HCT116 (cell line): Measurements from ENCODE around the gene SAMD4A. TPM values are rescaled to one million over a fixed set of nuclear protein-coding genes. Genes with fewer than 3 reads are reported as not detected.

Source experiments
- ATAC-seq: fragments of 200-7000 bp; cut with Tn5 transposase; 2 replicates; pipeline ENCODE4 v1.9.1; 2020; ENCODE audit warnings: mild to moderate bottlenecking, moderate library complexity
- BruUV-seq: library from RNA; stranded (reverse); fragments of 400-500 nt; replicated peaks from 2 replicates; lab custom pipeline; 2021; lab: Mats Ljungman, UMichigan
- CTCF ChIA-PET: fragments of 300-600 bp; sonication (Branson Sonifier 250); formaldehyde crosslinking; loops from one replicate; lab custom pipeline; 2021; ENCODE audit warnings: antibody characterized with exemption; lab: Charles Lee
- POLR2A ChIA-PET: fragments of 300-600, 350-600 bp; sonication (Branson Sonifier 250); formaldehyde crosslinking; loops from one replicate; lab custom pipeline; 2021; ENCODE audit warnings: antibody characterized with exemption; lab: Charles Lee
- RAD21 ChIA-PET, 2 experiments: fragments of 300-600 bp; sonication (Branson Sonifier 250); formaldehyde crosslinking; loops; one replicate each; lab custom pipeline; 2023; ENCODE audit warnings: low total read pairs in 2 of 2; ENCODE audit not compliant: uncharacterized antibody in 2 of 2, unreplicated experiment in 2 of 2, low non-redundant PET in 1 of 2; lab: Charles Lee
- DNase-seq: peaks from one replicate; pipeline ENCODE4 v3.0.0-alpha.2; 2010; ENCODE audit warnings: low read depth, low spot score
- H2AFZ ChIP-seq: fragments of 200-600 bp; shearing (Covaris generic), sonication (generic); 2 replicates; pipeline ENCODE4 v1.6.1; 2017; ENCODE audit warnings: low read depth, mixed run types, mixed read lengths, antibody characterized with exemption, low read length; ENCODE audit not compliant: poor library complexity, severe bottlenecking
- H3K27ac ChIP-seq: 2 replicates; pipeline ENCODE4 v1.5.1; 2012; ENCODE audit warnings: low read depth, low read length
- H3K27me3 ChIP-seq: fragments of 200-600 bp; sonication (generic); 2 replicates; pipeline ENCODE4 v1.6.1; 2016; ENCODE audit warnings: mixed run types, low read length, mixed read lengths; ENCODE audit not compliant: insufficient read depth
- H3K36me3 ChIP-seq, 2 experiments: fragments of 200-500 bp in 1 of 2; fragments of 200-600 bp in 1 of 2; sonication (Bioruptor generic) in 1 of 2; sonication (generic) in 1 of 2; 2 replicates each; pipeline versions ENCODE4 v1.5.1 to v1.6.1; 2014 to 2016; ENCODE audit warnings: low read length in 2 of 2, inconsistent platforms in 1 of 2, mixed read lengths in 1 of 2, mixed run types in 1 of 2; ENCODE audit not compliant: insufficient read depth in 2 of 2, control insufficient read depth in 1 of 2
- H3K4me1 ChIP-seq, 2 experiments: fragments of 200-600 bp in 1 of 2; sonication (generic) in 1 of 2; 2 replicates each; pipeline versions ENCODE4 v1.5.1 to v1.6.1; 2012 to 2017; ENCODE audit warnings: low read length in 2 of 2, inconsistent platforms in 1 of 2, mild to moderate bottlenecking in 1 of 2, mixed read lengths in 1 of 2, mixed run types in 1 of 2, moderate library complexity in 1 of 2; ENCODE audit not compliant: insufficient read depth in 2 of 2, control insufficient read depth in 1 of 2
- H3K4me2 ChIP-seq: fragments of 200-600 bp; sonication (generic); 2 replicates; pipeline ENCODE4 v1.6.1; 2017; ENCODE audit warnings: mixed run types, low read length, mixed read lengths
- H3K4me3 ChIP-seq, 2 experiments: fragments of 200-600 bp in 1 of 2; sonication (generic) in 1 of 2; replicated peaks in 1 of 2; 2 replicates each; pipeline ENCODE4 v1.5.1; 2011 to 2016; ENCODE audit warnings: low read length in 2 of 2, control low read depth in 1 of 2, low read depth in 1 of 2, mild to moderate bottlenecking in 1 of 2, mixed read lengths in 1 of 2, mixed run types in 1 of 2
- H3K79me2 ChIP-seq: fragments of 200-600 bp; sonication (generic); 2 replicates; pipeline ENCODE4 v1.6.1; 2017; ENCODE audit warnings: mild to moderate bottlenecking, mixed run types, low read length, moderate library complexity, mixed read lengths; ENCODE audit not compliant: insufficient read depth
- H3K9ac ChIP-seq: fragments of 200-600 bp; sonication (generic); 2 replicates; pipeline ENCODE4 v1.6.1; 2016; ENCODE audit warnings: low read length, mixed read lengths
- H3K9me2 ChIP-seq: fragments of 200-600 bp; sonication (generic), shearing (Covaris generic); 2 replicates; pipeline ENCODE4 v1.6.1; 2017; ENCODE audit warnings: mixed run types, mild to moderate bottlenecking, moderate library complexity; ENCODE audit not compliant: insufficient read depth
- H3K9me3 ChIP-seq, 2 experiments: fragments of 200-500 bp in 1 of 2; fragments of 200-600 bp in 1 of 2; sonication (Bioruptor generic) in 1 of 2; sonication (generic) in 1 of 2; 2 replicates each; pipeline ENCODE4 v1.6.1; 2014 to 2017; ENCODE audit warnings: low read length in 2 of 2, mixed read lengths in 2 of 2, inconsistent platforms in 1 of 2, low read depth in 1 of 2, mild to moderate bottlenecking in 1 of 2, mixed run types in 1 of 2, moderate library complexity in 1 of 2; ENCODE audit not compliant: control insufficient read depth in 1 of 2, insufficient read depth in 1 of 2
- H4K20me1 ChIP-seq: fragments of 200-600 bp; sonication (generic), shearing (Covaris generic); 2 replicates; pipeline ENCODE4 v1.6.1; 2017; ENCODE audit warnings: mixed run types, mild to moderate bottlenecking, moderate library complexity; ENCODE audit not compliant: insufficient read depth
- ATF3 ChIP-seq: IDR thresholded peaks from 2 replicates; pipeline ENCODE4 v1.6.1; 2012
- EGR1 ChIP-seq: IDR thresholded peaks from 2 replicates; pipeline ENCODE4 v1.6.1; 2012; ENCODE audit warnings: low read depth
- EZH2phosphoT487 ChIP-seq: fragments of 200-600 bp; IDR thresholded peaks from 2 replicates; pipeline ENCODE4 v1.6.1; 2018; ENCODE audit warnings: antibody characterized with exemption, borderline replicate concordance
- FOSL1 ChIP-seq: IDR thresholded peaks from 2 replicates; pipeline ENCODE4 v1.6.1; 2012; ENCODE audit warnings: low read depth
- POLR2AphosphoS5 ChIP-seq: IDR thresholded peaks from 2 replicates; pipeline ENCODE4 v1.6.1; 2011; ENCODE audit warnings: mild to moderate bottlenecking, low read depth, low read length, moderate library complexity
- REST ChIP-seq: IDR thresholded peaks from 2 replicates; pipeline ENCODE4 v1.6.1; 2012; ENCODE audit warnings: low read depth
- SIN3A ChIP-seq: IDR thresholded peaks from 2 replicates; pipeline ENCODE4 v1.6.1; 2012; ENCODE audit warnings: low read depth
- SP1 ChIP-seq: IDR thresholded peaks from 2 replicates; pipeline ENCODE4 v1.6.1; 2012; ENCODE audit warnings: low read depth
- SRF ChIP-seq: IDR thresholded peaks from 2 replicates; pipeline ENCODE4 v1.6.1; 2012; ENCODE audit warnings: low read depth
- TCF7L2 ChIP-seq: IDR thresholded peaks from 2 replicates; pipeline ENCODE4 v1.7.0; 2011; ENCODE audit warnings: borderline replicate concordance, inconsistent platforms; ENCODE audit not compliant: insufficient read depth, insufficient read length; ENCODE audit errors: extremely low read depth
- YY1 ChIP-seq: IDR thresholded peaks from 2 replicates; pipeline ENCODE4 v1.6.1; 2011; ENCODE audit warnings: low read length, low read depth, moderate library complexity, mild to moderate bottlenecking; ENCODE audit not compliant: insufficient replicate concordance; ENCODE audit errors: extremely low read depth
- ZBTB33 ChIP-seq: IDR thresholded peaks from 2 replicates; pipeline ENCODE4 v1.6.1; 2011; ENCODE audit warnings: mild to moderate bottlenecking, low read length, moderate library complexity; ENCODE audit not compliant: insufficient replicate concordance; ENCODE audit errors: extremely low read depth
- ZFX ChIP-seq: fragments of 450-650 bp; IDR thresholded peaks from 2 replicates; pipeline ENCODE4 v1.6.1; 2017
- ZNF274 ChIP-seq: fragments of 200-500 bp; sonication (Bioruptor generic); IDR thresholded peaks from 2 replicates; pipeline ENCODE4 v1.6.1; 2014; ENCODE audit warnings: mild to moderate bottlenecking, low read depth, low read length, inconsistent platforms
- intact Hi-C: fragments of 100-400 bp; cut with micrococcal nuclease; formaldehyde crosslinking; loops from 2 replicates; pipeline ENCODE4 v1.10.0; 2022
- total RNA-seq: library from RNA; stranded (reverse); gene quantifications from one replicate; pipeline ENCODE4 v1.2.1, GENCODE V29; 2021; ENCODE audit not compliant: unreplicated experiment

The SAMD4A gene
- total RNA-seq, 1 experiment from 2014 or later = 9.0 TPM

- TF ChIP-seq ZBTB33 = no peak
- TF ChIP-seq FOSL1 = no peak
- TF ChIP-seq ATF3 = no peak
- no peak for TF ChIP-seq SRF
Observed at GRCh38 chr14:54768501-54769129, 201.7 kb downstream of the SAMD4A start (continued).

GRCh38 chr14:54769951-54770863, 203.3 kb downstream of the SAMD4A start:
- Histone ChIP-seq H4K20me1 (no peaks in the 10 kb centered on the region), H3K27me3 (no peaks in the 10 kb centered on the region), H3K27ac (no peak overlapping the region), H2AFZ (no peak overlapping the region), H3K4me2 (no peak overlapping the region)
- POLR2A ChIA-PET = no interaction called here
- DNase-seq = no peak
- BruUV-seq = no TSS peak
- no peak for ATAC-seq
- RAD21 ChIA-PET = no interaction called here
- no peak for TF ChIP-seq SIN3A
- no peak for TF ChIP-seq ZNF274
- TF ChIP-seq SP1 = no peak
- no peak for TF ChIP-seq EGR1
- no peak for TF ChIP-seq EZH2phosphoT487
- TF ChIP-seq SRF = no peak
- TF ChIP-seq REST = no peak
- TF ChIP-seq ATF3 = no peak
- TF ChIP-seq TCF7L2 = no peak
- no peak for TF ChIP-seq YY1
- no peak for TF ChIP-seq POLR2AphosphoS5
- TF ChIP-seq ZFX = no peak
- TF ChIP-seq, all 23 proteins: peak for 0
- CTCF ChIA-PET = interaction anchor here (5.3 kb wide), 1 partner anchor 206 kb away, joined by 131 read pairs; the partner anchor contains the start of gene SAMD4A
- Histone ChIP-seq H3K36me3 (0 out of 4 replicates have a peak, but pooled peaks cover 0 to 4% of the 10 kb centered on the region in 2 experiments), H3K9me2 (no peaks in the 10 kb centered on the region), H3K9ac (no peak overlapping the region), H3K4me1 (peaks cover 20 to 29% of the 10 kb centered on the region in 2 experiments), H3K4me3 (no peak overlapping the region), H3K79me2 (no peaks in the 10 kb centered on the region), H3K9me3 (no peaks in the 10 kb centered on the region)
- intact Hi-C loops = loop anchor here (5.0 kb wide), 3 partner anchors 78 to 283 kb away; partner anchors contain the start of genes CGRRF1 and GMFB
